K562 (cell line): ENCODE results near the gene SLC22A23. TPM values are rescaled to one million over a fixed set of nuclear protein-coding genes. Genes with fewer than 3 reads are reported as not detected.

Experiments
- ATAC-seq: fragments of 200-7000 bp; cut with Tn5 transposase; 3 replicates; pipeline ENCODE4 v1.9.1; 2020; ENCODE audit warnings: moderate library complexity
- BruUV-seq: library from RNA; stranded (reverse); fragments of 400-500 nt; replicated peaks from 2 replicates; lab custom pipeline; 2021; lab: Mats Ljungman, UMichigan
- CTCF ChIA-PET: fragments of 300-600 bp; formaldehyde crosslinking; extraction: SDS; loops from one replicate; lab custom pipeline; 2021; ENCODE audit warnings: low intra/inter-chr PET ratio; lab: Yijun Ruan, JAX
- POLR2A ChIA-PET: fragments of 300-600, 350-650 bp; sonication (Branson Sonifier 250); formaldehyde crosslinking; extraction: SDS; loops from one replicate; lab custom pipeline; 2021; ENCODE audit warnings: antibody characterized with exemption, inconsistent platforms; lab: Yijun Ruan, JAX
- DNase-seq, 4 experiments: peaks; one replicate each; pipeline versions ENCODE4 v3.0.0 to v3.0.0-alpha.2; 2011 to 2018; ENCODE audit warnings: low spot score in 3 of 4, mixed read lengths in 3 of 4; ENCODE audit errors: extremely low read depth in 1 of 4
- FAIRE-seq: peaks from 2 replicates; lab custom pipeline; 2011; peaks lifted over from hg19 to GRCh38; lab: Jason Lieb, UNC
- H2AFZ ChIP-seq: 2 replicates; pipeline ENCODE4 v1.6.0; 2011; ENCODE audit warnings: low read depth, low read length, control low read depth, inconsistent platforms
- H3K27ac ChIP-seq: fragments of 200-600 bp; 3 replicates; pipeline ENCODE4 v1.8.0; 2011; ENCODE audit warnings: low read depth, mild to moderate bottlenecking, control low read depth, inconsistent platforms, low read length, moderate library complexity, mixed read lengths; ENCODE audit errors: extremely low read depth
- H3K27me3 ChIP-seq, 2 experiments: fragments of 300-600 bp in 1 of 2; 2 replicates in 1 of 2; 3 replicates in 1 of 2; pipeline versions ENCODE4 v1.6.0 to v1.8.0; 2011; ENCODE audit warnings: inconsistent platforms in 2 of 2, low read length in 2 of 2, mild to moderate bottlenecking in 1 of 2, mixed read lengths in 1 of 2, moderate library complexity in 1 of 2; ENCODE audit not compliant: control insufficient read depth in 2 of 2, insufficient read depth in 2 of 2
- H3K36me3 ChIP-seq: fragments of 300-600 bp; 3 replicates; pipeline ENCODE4 v1.8.0; 2011; ENCODE audit warnings: mild to moderate bottlenecking, low read length, inconsistent platforms; ENCODE audit not compliant: control insufficient read depth, insufficient read depth
- H3K4me1 ChIP-seq, 2 experiments: fragments of 200-600 bp in 1 of 2; replicated peaks in 1 of 2; 2 replicates in 1 of 2; 3 replicates in 1 of 2; pipeline versions ENCODE4 v1.5.1 to v1.8.0; 2011; ENCODE audit warnings: inconsistent platforms in 2 of 2, low read length in 2 of 2, mild to moderate bottlenecking in 1 of 2, mixed read lengths in 1 of 2, moderate library complexity in 1 of 2; ENCODE audit not compliant: control insufficient read depth in 2 of 2, insufficient read depth in 2 of 2
- H3K4me2 ChIP-seq: 2 replicates; pipeline ENCODE4 v1.6.1; 2011; ENCODE audit warnings: low read length, control low read depth, inconsistent platforms, mixed read lengths; ENCODE audit not compliant: insufficient read depth
- H3K4me3 ChIP-seq: fragments of 200-600 bp; sonication (generic), shearing (Covaris generic); 2 replicates; pipeline ENCODE4 v1.5.1; 2016; ENCODE audit warnings: control low read depth, inconsistent platforms
- H3K79me2 ChIP-seq: fragments of 200-600 bp; 3 replicates; pipeline ENCODE4 v1.8.0; 2011; ENCODE audit warnings: low read length, inconsistent platforms; ENCODE audit not compliant: control insufficient read depth, insufficient read depth
- H3K9ac ChIP-seq, 2 experiments: 2 replicates each; pipeline versions ENCODE4 v1.6.0 to v1.6.1; 2011; ENCODE audit warnings: low read depth in 2 of 2, low read length in 2 of 2, control low read depth in 1 of 2, inconsistent platforms in 1 of 2, mild to moderate bottlenecking in 1 of 2, mixed read lengths in 1 of 2; ENCODE audit not compliant: insufficient read depth in 1 of 2
- H3K9me1 ChIP-seq: one replicate; pipeline ENCODE4 v1.6.0; 2011; ENCODE audit warnings: inconsistent platforms, mild to moderate bottlenecking, low read length, moderate library complexity; ENCODE audit not compliant: control insufficient read depth, insufficient read depth
- H3K9me3 ChIP-seq: replicated peaks from 2 replicates; pipeline ENCODE4 v1.5.1; 2011; ENCODE audit warnings: low read depth, low read length, inconsistent platforms; ENCODE audit not compliant: control insufficient read depth, insufficient read depth
- H4K20me1 ChIP-seq: replicated peaks from 2 replicates; pipeline ENCODE4 v1.6.1; 2011; ENCODE audit warnings: low read length, inconsistent platforms, mixed read lengths; ENCODE audit not compliant: control insufficient read depth, insufficient read depth
- EGR1 ChIP-seq: fragments of 450-650 bp; conservative IDR thresholded peaks from 2 replicates; pipeline ENCODE4 v1.6.1; 2017; ENCODE audit warnings: mild to moderate bottlenecking
- NFIC ChIP-seq: fragments of 450-650 bp; IDR thresholded peaks from 2 replicates; pipeline ENCODE4 v1.6.1; 2017; ENCODE audit warnings: mild to moderate bottlenecking, inconsistent platforms
- ZNF408 ChIP-seq: fragments of 250-450 bp; sonication (Bioruptor Pico); IDR thresholded peaks from 2 replicates; pipeline ENCODE4 v1.4.0; 2020; ENCODE audit warnings: low read depth, mild to moderate bottlenecking, moderate library complexity
- ZNF444 ChIP-seq: fragments of 250-450 bp; sonication (Bioruptor Pico); IDR thresholded peaks from 2 replicates; pipeline ENCODE4 v1.4.0; 2020; ENCODE audit warnings: mild to moderate bottlenecking, moderate library complexity
- WGBS: fragments of 100-300 bp; shearing (Covaris generic); methylation state at CpG from one replicate; pipeline ENCODE4 v1.1.6; 2016; ENCODE audit warnings: low coverage, mixed read lengths; ENCODE audit not compliant: insufficient coverage; ENCODE audit errors: missing lambda C conversion rate; 5-methylcytosine and 5-hydroxymethylcytosine counted together
- in situ Hi-C: fragments of 300-500 bp; cut with MboI; formaldehyde crosslinking; loops from 4 replicates; pipeline ENCODE4 v1.15.0; 2018; ENCODE audit warnings: inconsistent platforms, mixed read lengths
- intact Hi-C: fragments of 100-400 bp; cut with micrococcal nuclease; formaldehyde crosslinking; loops from 2 replicates; pipeline ENCODE4 v1.14.2; 2022
- polyA plus RNA-seq, 8 experiments: library from polyadenylated mRNA; depleted of rRNA in 4 of 8; stranded (reverse) in 5 of 8; unstranded in 3 of 8; fragments of >200 nt; fragmentation: Nextera tagmentation in 2 of 8; fragmentation: Illumina TruSeq in 1 of 8; extraction: Ambion mirVana in 2 of 8; extraction: Trizol in 1 of 8; gene quantifications; 2 replicates each; pipeline versions ENCODE4 v1.2.1 to v1.2.3, GENCODE V29; 2011 to 2014; ENCODE audit warnings: inconsistent platforms in 1 of 8, missing spikeins in 1 of 8
- total RNA-seq, 7 experiments: library from RNA; depleted of rRNA in 6 of 7; stranded (reverse); fragments of >200 nt in 6 of 7; fragmentation: Illumina TruSeq in 2 of 7; extraction: Trizol in 2 of 7; gene quantifications; 2 replicates each; pipeline versions ENCODE4 v1.2.1 to v1.2.3, GENCODE V29; 2011 to 2021; ENCODE audit warnings: low replicate concordance in 1 of 7

The SLC22A23 gene
- total and polyA plus RNA-seq, 9 of the 15 experiments (the other 6 are each of a cell fraction or from before 2014, with no cell fraction given) = 0.30 to 8.7 (median 2.5) TPM

GRCh38 chr6:3351105-3351676 is 105.7 kb downstream of the SLC22A23 start:
- TF ChIP-seq EGR1 (peak; percentile 51), NFIC (peak; percentile 36; the same call in 1 of the 2 replicates), ZNF408 (CRISPR knock-in tag) (no peak), ZNF444 (CRISPR knock-in tag) (no peak)
- H3K36me3 ChIP-seq = no peaks in the 10 kb centered on the region
- 44% methylated on average over 15 of the region's 15 CpGs for WGBS
- H3K27ac ChIP-seq = no peak overlapping the region
- intact Hi-C loops = loop anchor here (10.0 kb wide), 1 partner anchor 674 kb away; a partner anchor contains a TSS
- no peak overlapping the region for H3K4me3 ChIP-seq
- no peak for FAIRE-seq
- no peaks in the 10 kb centered on the region for H3K27me3 ChIP-seq
- in situ Hi-C loops = no loop called here
- H2AFZ ChIP-seq = no peak overlapping the region
- ChIA-PET CTCF (no interaction called here), POLR2A (interaction anchor here (0.6 to 1.8 kb wide), 5 partner anchors 10 to 243 kb away, joined by 3 to 7 read pairs (median 4); no protein-coding TSS in a partner anchor)
- H4K20me1 ChIP-seq = no peaks in the 10 kb centered on the region
- H3K9me3 ChIP-seq = no peaks in the 10 kb centered on the region
- H3K9ac ChIP-seq = peak overlapping the region in 1 of 2 experiments; percentile 18; a peak in 1 of 4 replicates
- no peaks in the 10 kb centered on the region for H3K9me1 ChIP-seq
- H3K79me2 ChIP-seq = peaks cover 7% of the 10 kb centered on the region; the same call in 1 of the 3 replicates
- BruUV-seq = no TSS peak
- ATAC-seq = no peak
- peaks cover 54 to 83% of the 10 kb centered on the region in 2 experiments for H3K4me1 ChIP-seq
- DNase-seq = peak in 3 of 4 experiments; percentile 34 to 59 (median 46)
- no peak overlapping the region for H3K4me2 ChIP-seq
